IPS-15b (cell line): ENCODE results near the gene HMGN4.

Experiments
- H3K27me3 ChIP-seq: one replicate; pipeline ENCODE4 v1.6.1; 2013; ENCODE audit warnings: low read length; ENCODE audit not compliant: control insufficient read depth, insufficient read depth
- H3K36me3 ChIP-seq: one replicate; pipeline ENCODE4 v1.6.1; 2013; ENCODE audit warnings: low read length; ENCODE audit not compliant: control insufficient read depth, insufficient read depth
- H3K4me1 ChIP-seq: one replicate; pipeline ENCODE4 v1.6.1; 2013; ENCODE audit warnings: mild to moderate bottlenecking, low read length; ENCODE audit not compliant: control insufficient read depth, insufficient read depth
- H3K4me3 ChIP-seq: one replicate; pipeline ENCODE4 v1.5.1; 2013; ENCODE audit warnings: low read depth, low read length
- H3K9ac ChIP-seq: one replicate; pipeline ENCODE4 v1.6.1; 2013; ENCODE audit warnings: low read depth, mild to moderate bottlenecking, low read length
- H3K9me3 ChIP-seq: one replicate; pipeline ENCODE4 v1.6.1; 2013; ENCODE audit warnings: mild to moderate bottlenecking, low read length; ENCODE audit not compliant: control insufficient read depth, insufficient read depth

The HMGN4 gene

GRCh38 chr6:26554447-26554696 is 16.2 kb downstream of the HMGN4 start:
- Histone ChIP-seq H3K4me1 (peaks cover 2% of the 10 kb centered on the region), H3K27me3 (no peaks in the 10 kb centered on the region), H3K9ac (no peak overlapping the region), H3K4me3 (peak overlapping the region; percentile 83), H3K9me3 (no peaks in the 10 kb centered on the region), H3K36me3 (no peaks in the 10 kb centered on the region)

GRCh38 chr6:26554697-26555504 is 16.7 kb downstream of the HMGN4 start:
- Histone ChIP-seq H3K9me3 (no peaks in the 10 kb centered on the region), H3K4me1 (peaks cover 2% of the 10 kb centered on the region), H3K9ac (no peak overlapping the region), H3K4me3 (peak overlapping the region; percentile 83), H3K36me3 (no peaks in the 10 kb centered on the region), H3K27me3 (no peaks in the 10 kb centered on the region)

- Histone ChIP-seq H3K36me3 (no peaks in the 10 kb centered on the region), H3K9me3 (no peaks in the 10 kb centered on the region), H3K4me1 (peaks cover 2% of the 10 kb centered on the region), H3K27me3 (no peaks in the 10 kb centered on the region), H3K9ac (peak overlapping the region; percentile 12), H3K4me3 (peak overlapping the region; percentile 83)
These were observed 17.5 kb downstream of the HMGN4 start for GRCh38 chr6:26555505-26556262.

- H3K4me3 ChIP-seq: peak overlapping the region; percentile 83
- no peaks in the 10 kb centered on the region for H3K36me3 ChIP-seq
- H3K27me3 ChIP-seq: no peaks in the 10 kb centered on the region
- H3K4me1 ChIP-seq: peaks cover 2% of the 10 kb centered on the region
- H3K9me3 ChIP-seq: no peaks in the 10 kb centered on the region
- peak overlapping the region; percentile 12 for H3K9ac ChIP-seq
These were observed 18.3 kb downstream of the HMGN4 start for GRCh38 chr6:26556263-26557070.

GRCh38 chr6:26561533-26562466 is 23.6 kb downstream of the HMGN4 start:
- H3K27me3 ChIP-seq: no peaks in the 10 kb centered on the region
- no peaks in the 10 kb centered on the region for H3K9me3 ChIP-seq
- no peak overlapping the region for H3K9ac ChIP-seq
- no peak overlapping the region for H3K4me3 ChIP-seq
- no peaks in the 10 kb centered on the region for H3K36me3 ChIP-seq
- no peaks in the 10 kb centered on the region for H3K4me1 ChIP-seq

- no peaks in the 10 kb centered on the region for H3K9me3 ChIP-seq
- no peak overlapping the region for H3K4me3 ChIP-seq
- no peaks in the 10 kb centered on the region for H3K27me3 ChIP-seq
- H3K4me1 ChIP-seq: no peaks in the 10 kb centered on the region
- H3K9ac ChIP-seq: no peak overlapping the region
- H3K36me3 ChIP-seq: no peaks in the 10 kb centered on the region
These were observed 25.3 kb downstream of the HMGN4 start for GRCh38 chr6:26563488-26563887.

GRCh38 chr6:26568601-26569432 is 30.7 kb downstream of the HMGN4 start:
- H3K9ac ChIP-seq: peak overlapping the region; percentile 4
- H3K4me1 ChIP-seq: peaks cover 2% of the 10 kb centered on the region
- H3K36me3 ChIP-seq: no peaks in the 10 kb centered on the region
- H3K9me3 ChIP-seq: no peaks in the 10 kb centered on the region
- peak overlapping the region; percentile 92 for H3K4me3 ChIP-seq
- H3K27me3 ChIP-seq: no peaks in the 10 kb centered on the region

- Histone ChIP-seq H3K36me3 (no peaks in the 10 kb centered on the region), H3K9ac (no peak overlapping the region), H3K9me3 (no peaks in the 10 kb centered on the region), H3K4me1 (peaks cover 2% of the 10 kb centered on the region), H3K4me3 (peak overlapping the region; percentile 92), H3K27me3 (no peaks in the 10 kb centered on the region)
These were observed 31.2 kb downstream of the HMGN4 start for GRCh38 chr6:26569433-26569764.

GRCh38 chr6:26570027-26570809 is 32.1 kb downstream of the HMGN4 start:
- H3K9me3 ChIP-seq: no peaks in the 10 kb centered on the region
- H3K4me3 ChIP-seq: no peak overlapping the region
- no peaks in the 10 kb centered on the region for H3K27me3 ChIP-seq
- H3K9ac ChIP-seq: no peak overlapping the region
- H3K4me1 ChIP-seq: peaks cover 2% of the 10 kb centered on the region
- H3K36me3 ChIP-seq: no peaks in the 10 kb centered on the region

- peaks cover 7% of the 10 kb centered on the region for H3K4me1 ChIP-seq
- no peaks in the 10 kb centered on the region for H3K9me3 ChIP-seq
- H3K4me3 ChIP-seq: peak overlapping the region; percentile 92
- H3K9ac ChIP-seq: peak overlapping the region; percentile 37
- no peaks in the 10 kb centered on the region for H3K27me3 ChIP-seq
- no peaks in the 10 kb centered on the region for H3K36me3 ChIP-seq
These were observed 33.6 kb downstream of the HMGN4 start for GRCh38 chr6:26571592-26572296.
